Epidermal melanocyte (primary cell): ENCODE measurements around the gene HSPBP1.
"Not testable (repeated sequence)": the region's sequence is repeated elsewhere in the genome, so short reads cannot be mapped to it uniquely, and the experiment has no call there.

Source experiments
- DNase-seq: peaks from one replicate; pipeline ENCODE4 v3.0.0; 2011; ENCODE audit warnings: low spot score; ENCODE audit not compliant: insufficient read length

The HSPBP1 gene

GRCh38 chr19:55239004-55239403 lies 40.9 kb downstream of the HSPBP1 start:
- DNase-seq: no peak

GRCh38 chr19:55238030-55238429 lies 41.9 kb downstream of the HSPBP1 start:
- no peak for DNase-seq

GRCh38 chr19:55232986-55233385 lies 46.9 kb downstream of the HSPBP1 start:
- DNase-seq: no peak

- DNase-seq: no peak
These were observed 47.7 kb downstream of the HSPBP1 start for GRCh38 chr19:55232286-55232602.

- DNase-seq: no peak
These were observed 48.3 kb downstream of the HSPBP1 start for GRCh38 chr19:55231391-55232285.

GRCh38 chr19:55230780-55231179 lies 49.1 kb downstream of the HSPBP1 start:
- no peak for DNase-seq

GRCh38 chr19:55230329-55230728 lies 49.6 kb downstream of the HSPBP1 start:
- DNase-seq: no peak

- DNase-seq: no peak
These were observed 50.1 kb downstream of the HSPBP1 start for GRCh38 chr19:55229789-55230182.

GRCh38 chr19:55229145-55229788 lies 50.6 kb downstream of the HSPBP1 start:
- no peak for DNase-seq

- DNase-seq: no peak
These were observed 51.4 kb downstream of the HSPBP1 start, which contains the start of gene TMEM86B for GRCh38 chr19:55228403-55229031. Gene TMEM86B (minus strand): TSS chr19:55228763. CDS start chr19:55228741, 22 bp downstream.

- DNase-seq: no peak
These were observed 51.9 kb downstream of the HSPBP1 start for GRCh38 chr19:55228015-55228391.

- no peak for DNase-seq
These were observed 52.5 kb downstream of the HSPBP1 start for GRCh38 chr19:55227241-55228014.

GRCh38 chr19:55226788-55227187 lies 53.1 kb downstream of the HSPBP1 start:
- no peak for DNase-seq

GRCh38 chr19:55226273-55226672 lies 53.6 kb downstream of the HSPBP1 start:
- no peak for DNase-seq

GRCh38 chr19:55225415-55225958 lies 54.4 kb downstream of the HSPBP1 start:
- DNase-seq: no peak

- DNase-seq: not testable (repeated sequence)
These were observed 55.1 kb downstream of the HSPBP1 start for GRCh38 chr19:55224679-55225414.

- no peak for DNase-seq
These were observed 55.8 kb downstream of the HSPBP1 start for GRCh38 chr19:55224038-55224665.

GRCh38 chr19:55223291-55224037 lies 56.4 kb downstream of the HSPBP1 start:
- no peak for DNase-seq

GRCh38 chr19:55220525-55220924 lies 59.4 kb downstream of the HSPBP1 start:
- DNase-seq: no peak
